ENCODE results near the gene ARHGAP11B.
"Not testable (repeated sequence)": the region's sequence is repeated elsewhere in the genome, so short reads cannot be mapped to it uniquely, and the experiment has no call there.

ARHGAP11B gene

GRCh38 chr15:30625436-30626193, at the start of gene ARHGAP11B:
ARHGAP11B (plus strand) TSS chr15:30626128.
- DNase-seq (ENCODE audit: low spot score): peak; percentile 96

- DNase-seq (ENCODE audit: low spot score): not testable (repeated sequence)
Observed at GRCh38 chr15:30579394-30579970, 46.4 kb upstream of the ARHGAP11B start.

GRCh38 chr15:30580716-30581115, 45.2 kb upstream of the ARHGAP11B start:
- not testable (repeated sequence) for DNase-seq (ENCODE audit: low spot score)

GRCh38 chr15:30598953-30599352, 27.0 kb upstream of the ARHGAP11B start:
- DNase-seq (ENCODE audit: low spot score): not testable (repeated sequence)

- DNase-seq (ENCODE audit: low spot score): not testable (repeated sequence)
Observed at GRCh38 chr15:30603796-30604195, 22.1 kb upstream of the ARHGAP11B start, which contains the start of gene GOLGA8H. GOLGA8H (plus strand) TSS chr15:30604028; CDS start chr15:30604126, 98 bp downstream.

- DNase-seq (ENCODE audit: low spot score): not testable (repeated sequence)
Observed at GRCh38 chr15:30612271-30612670, 13.7 kb upstream of the ARHGAP11B start.

GRCh38 chr15:30621342-30621741, 4.6 kb upstream of the ARHGAP11B start:
- peak; percentile 3 for DNase-seq (ENCODE audit: low spot score)

GRCh38 chr15:30626194-30626565, 252 bp downstream of the ARHGAP11B start:
- peak; percentile 3 for DNase-seq (ENCODE audit: low spot score)

GRCh38 chr15:30626632-30627031, 704 bp downstream of the ARHGAP11B start:
- DNase-seq (ENCODE audit: low spot score): not testable (repeated sequence)

- no peak for DNase-seq (ENCODE audit: low spot score)
Observed at GRCh38 chr15:30650012-30650929, 24.3 kb downstream of the ARHGAP11B start.

GRCh38 chr15:30661154-30661553, 35.2 kb downstream of the ARHGAP11B start:
- peak; percentile 6 for DNase-seq (ENCODE audit: low spot score)

GRCh38 chr15:30669621-30670020, 43.7 kb downstream of the ARHGAP11B start:
- DNase-seq (ENCODE audit: low spot score): not testable (repeated sequence)

- DNase-seq (ENCODE audit: low spot score): no peak
Observed at GRCh38 chr15:30670056-30670455, 44.1 kb downstream of the ARHGAP11B start.

- no peak for DNase-seq (ENCODE audit: low spot score)
Observed at GRCh38 chr15:30671309-30671708, 45.4 kb downstream of the ARHGAP11B start.

GRCh38 chr15:30675126-30675525, 49.2 kb downstream of the ARHGAP11B start:
- no peak for DNase-seq (ENCODE audit: low spot score)

GRCh38 chr15:30675891-30676290, 50.0 kb downstream of the ARHGAP11B start:
- DNase-seq (ENCODE audit: low spot score): not testable (repeated sequence)

- DNase-seq (ENCODE audit: low spot score): not testable (repeated sequence)
Observed at GRCh38 chr15:30680997-30681396, 55.1 kb downstream of the ARHGAP11B start.

- not testable (repeated sequence) for DNase-seq (ENCODE audit: low spot score)
Observed at GRCh38 chr15:30685709-30686285, 59.9 kb downstream of the ARHGAP11B start.

GRCh38 chr15:30686651-30687050, 60.7 kb downstream of the ARHGAP11B start:
- not testable (repeated sequence) for DNase-seq (ENCODE audit: low spot score)

All from Ammon's horn (tissue), 1 donor.